Nephron (organoid): ENCODE results near the gene CRYL1.

Experiments
- H3K27ac Mint-ChIP-seq, 3 experiments: 2 replicates each; pipeline ENCODE4 v1.8.0; 2020; ENCODE audit warnings: mixed read lengths in 3 of 3, mild to moderate bottlenecking in 2 of 3, moderate library complexity in 1 of 3
- H3K27me3 Mint-ChIP-seq: 2 replicates; pipeline ENCODE4 v1.8.0; 2021; ENCODE audit warnings: low read depth, mild to moderate bottlenecking, moderate library complexity, mixed read lengths
- H3K36me3 Mint-ChIP-seq: 2 replicates; pipeline ENCODE4 v1.8.0; 2020; ENCODE audit warnings: low read depth, mixed read lengths
- H3K4me1 Mint-ChIP-seq: 2 replicates; pipeline ENCODE4 v1.8.0; 2020; ENCODE audit warnings: mixed read lengths
- H3K4me3 Mint-ChIP-seq, 3 experiments: 2 replicates each; pipeline ENCODE4 v1.8.0; 2020; ENCODE audit warnings: mild to moderate bottlenecking in 3 of 3, mixed read lengths in 3 of 3, moderate library complexity in 2 of 3
- H3K9me3 Mint-ChIP-seq: 2 replicates; pipeline ENCODE4 v1.8.0; 2020; ENCODE audit warnings: mixed read lengths
- CTCF ChIP-seq, 3 experiments: fragments of 200-600 bp; sonication (generic); IDR thresholded peaks; one replicate each; pipeline ENCODE4 v1.5.0; 2021; ENCODE audit warnings: antibody characterized with exemption in 3 of 3; ENCODE audit not compliant: unreplicated experiment in 3 of 3

CRYL1 gene

GRCh38 chr13:20544201-20544923, 18.7 kb upstream of the CRYL1 start:
- Mint-ChIP-seq H3K36me3 (no peaks in the 10 kb centered on the region), H3K4me1 (peaks cover 5% of the 10 kb centered on the region), H3K4me3 (no peak overlapping the region), H3K27me3 (no peaks in the 10 kb centered on the region), H3K27ac (peak overlapping the region in 1 of 3 experiments; percentile 7), H3K9me3 (no peaks in the 10 kb centered on the region)
- no peak for TF ChIP-seq CTCF (IDR thresholded peaks at IDR 0.05; ENCODE audit: unreplicated experiment in 3 of 3)

- H3K36me3 Mint-ChIP-seq: no peaks in the 10 kb centered on the region
- no peaks in the 10 kb centered on the region for H3K4me1 Mint-ChIP-seq
- H3K27ac Mint-ChIP-seq: no peak overlapping the region
- no peak for TF ChIP-seq CTCF (IDR thresholded peaks at IDR 0.05; ENCODE audit: unreplicated experiment in 3 of 3)
- peaks cover 17% of the 10 kb centered on the region for H3K9me3 Mint-ChIP-seq
- H3K27me3 Mint-ChIP-seq: no peaks in the 10 kb centered on the region
- H3K4me3 Mint-ChIP-seq: no peak overlapping the region
Measured at GRCh38 chr13:20536992-20537391, 11.3 kb upstream of the CRYL1 start.

- Mint-ChIP-seq H3K27me3 (peaks cover 6% of the 10 kb centered on the region), H3K4me1 (no peaks in the 10 kb centered on the region), H3K27ac (no peak overlapping the region), H3K4me3 (no peak overlapping the region), H3K36me3 (no peaks in the 10 kb centered on the region), H3K9me3 (peaks cover 17% of the 10 kb centered on the region)
- no peak for TF ChIP-seq CTCF (IDR thresholded peaks at IDR 0.05; ENCODE audit: unreplicated experiment in 3 of 3)
Measured at GRCh38 chr13:20534038-20534608, 8.5 kb upstream of the CRYL1 start.

GRCh38 chr13:20528452-20528851, 2.8 kb upstream of the CRYL1 start:
- H3K27me3 Mint-ChIP-seq: peaks cover 34% of the 10 kb centered on the region
- no peak overlapping the region for H3K27ac Mint-ChIP-seq
- H3K4me1 Mint-ChIP-seq: peaks cover 7% of the 10 kb centered on the region
- H3K36me3 Mint-ChIP-seq: no peaks in the 10 kb centered on the region
- peaks cover 2% of the 10 kb centered on the region for H3K9me3 Mint-ChIP-seq
- TF ChIP-seq CTCF (IDR thresholded peaks at IDR 0.05; ENCODE audit: unreplicated experiment in 3 of 3): no peak
- H3K4me3 Mint-ChIP-seq: no peak overlapping the region

GRCh38 chr13:20526664-20527063, 1.0 kb upstream of the CRYL1 start:
- Mint-ChIP-seq H3K4me1 (peaks cover 10% of the 10 kb centered on the region), H3K27ac (peak overlapping the region; percentile 4 to 30 (median 6)), H3K4me3 (peak overlapping the region; percentile 73 to 84 (median 82)), H3K27me3 (peaks cover 37% of the 10 kb centered on the region), H3K36me3 (no peaks in the 10 kb centered on the region), H3K9me3 (no peaks in the 10 kb centered on the region)
- TF ChIP-seq CTCF (IDR thresholded peaks at IDR 0.05; ENCODE audit: unreplicated experiment in 3 of 3): no peak
